ENCODE data around the gene RPL10A.

Gene RPL10A

DNA sequence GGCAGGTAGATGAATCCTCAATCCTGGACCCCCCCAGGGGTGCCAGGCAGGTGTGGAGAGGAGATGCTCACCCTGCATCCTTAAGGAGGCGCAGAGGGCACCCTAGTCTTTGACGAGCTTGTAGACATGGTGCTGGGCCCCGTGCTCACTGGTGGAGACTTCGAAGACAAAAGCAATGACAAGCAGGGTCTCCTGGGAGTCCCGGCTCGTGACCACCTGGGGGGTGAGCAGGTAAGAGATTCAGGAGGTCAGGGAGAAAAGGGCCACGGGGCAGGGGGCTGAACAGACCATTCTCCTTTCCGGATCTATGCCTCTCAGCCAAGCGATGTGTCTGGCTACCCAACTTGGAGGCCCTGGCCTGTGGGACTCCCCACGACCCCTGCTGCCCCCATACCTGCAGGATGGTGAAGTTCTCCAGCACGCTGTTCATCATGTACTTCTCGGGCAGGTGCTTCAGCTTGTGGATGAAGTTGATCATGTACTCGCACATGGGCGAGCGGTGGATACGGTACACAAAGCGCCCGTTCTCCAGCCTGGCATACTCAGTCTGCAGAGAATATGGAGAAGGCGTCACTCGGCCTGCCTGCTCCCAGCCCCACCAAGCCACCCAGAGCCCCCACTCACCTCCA is 6.9 kb downstream of the RPL10A start:
- no peaks in the 10 kb centered on the region for H3K27me3 ChIP-seq
- H3K4me3 ChIP-seq (ENCODE audit: low read depth, low read length), result no peak overlapping the region
- no peak for DNase-seq
- H3K9me3 ChIP-seq, result no peaks in the 10 kb centered on the region
- peaks cover 11% of the 10 kb centered on the region for H3K4me1 ChIP-seq
- H3K36me3 ChIP-seq, result peaks cover 51% of the 10 kb centered on the region
- TF ChIP-seq, protein P1, sequence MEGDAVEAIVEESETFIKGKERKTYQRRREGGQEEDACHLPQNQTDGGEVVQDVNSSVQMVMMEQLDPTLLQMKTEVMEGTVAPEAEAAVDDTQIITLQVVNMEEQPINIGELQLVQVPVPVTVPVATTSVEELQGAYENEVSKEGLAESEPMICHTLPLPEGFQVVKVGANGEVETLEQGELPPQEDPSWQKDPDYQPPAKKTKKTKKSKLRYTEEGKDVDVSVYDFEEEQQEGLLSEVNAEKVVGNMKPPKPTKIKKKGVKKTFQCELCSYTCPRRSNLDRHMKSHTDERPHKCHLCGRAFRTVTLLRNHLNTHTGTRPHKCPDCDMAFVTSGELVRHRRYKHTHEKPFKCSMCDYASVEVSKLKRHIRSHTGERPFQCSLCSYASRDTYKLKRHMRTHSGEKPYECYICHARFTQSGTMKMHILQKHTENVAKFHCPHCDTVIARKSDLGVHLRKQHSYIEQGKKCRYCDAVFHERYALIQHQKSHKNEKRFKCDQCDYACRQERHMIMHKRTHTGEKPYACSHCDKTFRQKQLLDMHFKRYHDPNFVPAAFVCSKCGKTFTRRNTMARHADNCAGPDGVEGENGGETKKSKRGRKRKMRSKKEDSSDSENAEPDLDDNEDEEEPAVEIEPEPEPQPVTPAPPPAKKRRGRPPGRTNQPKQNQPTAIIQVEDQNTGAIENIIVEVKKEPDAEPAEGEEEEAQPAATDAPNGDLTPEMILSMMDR (IDR thresholded peaks at IDR 0.05; ENCODE audit: low read depth, low read length), result no peak

DNA sequence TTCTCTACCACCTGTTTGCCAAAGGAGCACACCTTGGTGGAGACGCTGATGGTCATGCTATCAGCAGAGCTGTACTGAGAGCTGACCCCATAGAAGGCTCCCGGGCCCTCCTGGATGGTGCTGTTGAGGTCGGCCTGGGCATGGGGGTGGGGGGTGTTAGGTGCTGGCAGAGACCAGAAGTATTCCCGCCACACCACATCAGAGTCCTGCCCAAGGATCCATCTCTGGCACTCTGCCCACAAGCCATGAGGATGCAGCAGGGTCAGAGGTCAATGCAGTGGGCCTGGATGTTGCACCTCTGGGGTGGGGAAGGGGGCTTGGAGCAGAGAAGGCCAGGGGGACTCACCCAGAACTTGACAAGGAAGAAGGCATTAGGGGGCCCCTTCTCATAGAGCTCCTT is 7.4 kb downstream of the RPL10A start:
- no peaks in the 10 kb centered on the region for H3K27me3 ChIP-seq
- TF ChIP-seq, protein P1 (IDR thresholded peaks at IDR 0.05; ENCODE audit: low read depth, low read length), result no peak
- peaks cover 8% of the 10 kb centered on the region for H3K4me1 ChIP-seq
- H3K4me3 ChIP-seq (ENCODE audit: low read depth, low read length), result no peak overlapping the region
- H3K9me3 ChIP-seq, result no peaks in the 10 kb centered on the region
- DNase-seq, result no peak
- H3K36me3 ChIP-seq, result peaks cover 46% of the 10 kb centered on the region

DNA sequence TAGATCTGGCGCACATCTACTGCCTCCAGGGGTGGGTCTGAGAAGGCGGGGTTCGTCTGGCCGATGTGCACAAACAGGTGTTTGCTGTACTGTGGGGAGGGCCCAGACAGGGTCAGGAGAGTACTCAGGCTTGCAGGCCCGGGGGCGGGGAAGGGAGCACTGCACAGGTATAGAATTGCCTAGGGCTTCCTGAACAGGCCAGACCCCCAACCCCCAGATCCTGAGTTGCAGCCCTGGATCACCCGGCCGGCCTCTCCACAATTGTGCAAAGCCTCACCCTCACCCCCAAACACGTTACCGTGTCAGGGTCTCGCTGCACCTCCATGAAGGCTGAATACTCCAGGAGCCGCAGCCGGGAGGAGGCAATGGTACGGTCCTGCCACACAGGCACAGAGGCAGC is 7.8 kb downstream of the RPL10A start:
- no peak overlapping the region for H3K4me3 ChIP-seq (ENCODE audit: low read depth, low read length)
- TF ChIP-seq, protein P1 (IDR thresholded peaks at IDR 0.05; ENCODE audit: low read depth, low read length), result no peak
- peaks cover 41% of the 10 kb centered on the region for H3K36me3 ChIP-seq
- H3K27me3 ChIP-seq, result no peaks in the 10 kb centered on the region
- no peaks in the 10 kb centered on the region for H3K9me3 ChIP-seq
- H3K4me1 ChIP-seq, result peaks cover 6% of the 10 kb centered on the region; the same call in 1 of the 2 replicates
- no peak for DNase-seq

DNA sequence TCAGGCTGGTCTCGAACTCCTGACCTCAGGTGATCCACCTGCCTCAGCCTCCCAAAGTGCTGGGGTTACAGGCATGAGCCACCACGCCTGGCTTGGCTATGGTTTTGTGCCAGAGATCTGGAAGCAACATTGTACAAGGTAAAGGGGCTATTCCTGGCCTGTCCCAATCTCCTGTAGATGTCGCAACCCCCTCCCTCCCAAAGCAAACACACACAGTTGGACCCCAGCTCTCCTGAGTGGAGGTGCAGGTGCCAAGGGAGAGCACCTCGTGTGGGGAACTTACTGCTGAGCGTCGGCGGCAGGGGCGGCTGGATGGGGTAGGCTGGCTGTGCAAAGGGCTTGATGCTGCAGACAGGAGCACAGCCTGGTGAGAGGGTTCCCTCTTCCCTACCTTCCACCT is 8.8 kb downstream of the RPL10A start:
- TF ChIP-seq, protein P1 (IDR thresholded peaks at IDR 0.05; ENCODE audit: low read depth, low read length), result no peak
- no peaks in the 10 kb centered on the region for H3K27me3 ChIP-seq
- DNase-seq, result no peak
- H3K9me3 ChIP-seq, result no peaks in the 10 kb centered on the region
- peaks cover 31% of the 10 kb centered on the region for H3K36me3 ChIP-seq
- H3K4me3 ChIP-seq (ENCODE audit: low read depth, low read length), result no peak overlapping the region
- no peaks in the 10 kb centered on the region; the same call in 1 of the 2 replicates for H3K4me1 ChIP-seq

DNA sequence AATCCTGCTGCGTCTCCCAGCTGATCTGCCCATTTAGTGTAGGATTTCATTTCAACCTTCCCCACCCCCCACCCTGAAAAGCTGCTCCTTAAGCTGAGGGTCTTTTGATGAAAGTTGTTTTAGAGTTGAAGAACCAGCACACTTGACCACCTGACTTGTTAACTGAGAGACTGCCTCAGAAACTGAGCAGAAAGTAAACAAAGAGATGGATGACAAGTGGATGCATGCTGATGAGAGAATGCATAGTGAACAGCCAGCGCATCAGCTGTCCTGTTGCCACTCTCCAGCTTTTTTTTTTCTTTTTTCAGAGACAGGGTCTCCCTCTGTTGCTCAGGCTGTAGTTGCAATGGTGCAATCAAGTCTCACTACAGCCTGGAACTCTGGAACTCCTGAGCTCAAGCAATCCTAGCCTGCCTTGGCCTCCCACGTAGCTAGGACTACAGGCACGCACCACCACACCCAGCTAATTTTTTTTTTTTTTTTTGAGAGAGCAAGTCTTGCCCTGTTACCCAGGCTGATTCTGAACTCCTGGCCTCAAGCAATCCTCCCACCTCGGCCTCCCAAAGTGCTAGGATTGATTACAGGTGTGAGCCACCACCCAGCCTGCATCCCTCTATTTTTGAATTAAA is 9.5 kb downstream of the RPL10A start:
- Histone ChIP-seq H3K27me3 (no peaks in the 10 kb centered on the region), H3K4me3 (ENCODE audit: low read depth, low read length) (no peak overlapping the region), H3K36me3 (peaks cover 25% of the 10 kb centered on the region), H3K4me1 (no peaks in the 10 kb centered on the region; the same call in 1 of the 2 replicates), H3K9me3 (no peaks in the 10 kb centered on the region)
- DNase-seq, result no peak
- TF ChIP-seq, protein P1 (IDR thresholded peaks at IDR 0.05; ENCODE audit: low read depth, low read length), result no peak

DNA sequence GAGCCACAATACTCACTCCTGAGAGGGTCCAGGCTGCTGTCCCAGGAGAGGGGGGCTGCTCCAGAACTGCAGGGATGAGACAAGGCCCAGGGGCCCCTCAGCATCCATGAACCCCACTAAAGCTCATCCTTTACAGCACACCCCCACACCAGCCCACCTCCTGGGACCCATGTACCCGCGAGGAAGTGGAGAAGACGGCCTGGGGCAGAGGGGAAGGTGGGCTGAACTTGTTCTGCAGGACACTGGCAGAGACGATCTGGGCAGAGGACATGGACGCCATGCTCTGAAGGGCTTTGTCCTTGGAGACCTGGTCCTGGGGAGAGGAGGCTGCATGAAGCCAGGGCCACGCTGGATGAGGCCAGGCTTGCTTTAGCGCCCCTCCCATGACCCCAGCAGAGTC is 10.1 kb downstream of the RPL10A start:
- H3K27me3 ChIP-seq, result no peaks in the 10 kb centered on the region
- peaks cover 20% of the 10 kb centered on the region for H3K36me3 ChIP-seq
- no peaks in the 10 kb centered on the region for H3K9me3 ChIP-seq
- DNase-seq, result no peak
- H3K4me1 ChIP-seq, result no peaks in the 10 kb centered on the region; the same call in 1 of the 2 replicates
- no peak overlapping the region for H3K4me3 ChIP-seq (ENCODE audit: low read depth, low read length)
- TF ChIP-seq, protein P1 (IDR thresholded peaks at IDR 0.05; ENCODE audit: low read depth, low read length), result no peak
